Measurements from ENCODE around the gene ADAM12.

ADAM12 gene

GRCh38 chr10:126124668-126125349 is 263.5 kb downstream of the ADAM12 start:
- Histone ChIP-seq H3K4me2 (ENCODE audit: low read length) (no peak overlapping the region), H3F3A (ENCODE audit: control insufficient read depth, insufficient read depth) (no peaks in the 10 kb centered on the region)

GRCh38 chr10:126124046-126124445 is 264.2 kb downstream of the ADAM12 start:
- no peaks in the 10 kb centered on the region for H3K36me3 ChIP-seq (ENCODE audit: control insufficient read depth, low read length)
- no peaks in the 10 kb centered on the region for H3K27me3 ChIP-seq (ENCODE audit: control insufficient read depth, low read length)
- H3K79me2 ChIP-seq (ENCODE audit: control insufficient read depth, low read length), result no peaks in the 10 kb centered on the region
- no peak for TF ChIP-seq EZH2phosphoT487 (IDR thresholded peaks at IDR 0.05; ENCODE audit: borderline replicate concordance, low read length)
- no peak for TF ChIP-seq CTCF (IDR thresholded peaks at IDR 0.05; ENCODE audit: low read depth, low read length, poor library complexity, severe bottlenecking)
- H3F3A ChIP-seq (ENCODE audit: control insufficient read depth, insufficient read depth), result no peaks in the 10 kb centered on the region
- no peaks in the 10 kb centered on the region for H4K20me1 ChIP-seq (ENCODE audit: control insufficient read depth, insufficient read depth, low read depth, low read length)
- no peak overlapping the region for H3K27ac ChIP-seq (ENCODE audit: low read depth, low read length)
- H3K4me2 ChIP-seq (ENCODE audit: low read length), result no peak overlapping the region
- no peaks in the 10 kb centered on the region for H3K9me3 ChIP-seq (ENCODE audit: control insufficient read depth, insufficient read depth, low read length)
- H3K4me1 ChIP-seq (ENCODE audit: control insufficient read depth, low read length), result no peaks in the 10 kb centered on the region
- no peaks in the 10 kb centered on the region for H3K9me2 ChIP-seq (replicated peaks; ENCODE audit: control insufficient read depth, low read length)
- H3K4me3 ChIP-seq (ENCODE audit: low read length), result no peak overlapping the region

More at GRCh38 chr10:126124668-126125349, 263.5 kb downstream of the ADAM12 start:
- Histone ChIP-seq H3K9me3 (ENCODE audit: control insufficient read depth, insufficient read depth, low read length) (no peaks in the 10 kb centered on the region), H3K27ac (ENCODE audit: low read depth, low read length) (no peak overlapping the region), H3K36me3 (ENCODE audit: control insufficient read depth, low read length) (no peaks in the 10 kb centered on the region), H3K79me2 (ENCODE audit: control insufficient read depth, low read length) (no peaks in the 10 kb centered on the region), H4K20me1 (ENCODE audit: control insufficient read depth, insufficient read depth, low read depth, low read length) (no peaks in the 10 kb centered on the region), H3K27me3 (ENCODE audit: control insufficient read depth, low read length) (no peaks in the 10 kb centered on the region), H3K4me1 (ENCODE audit: control insufficient read depth, low read length) (no peaks in the 10 kb centered on the region), H3K9me2 (replicated peaks; ENCODE audit: control insufficient read depth, low read length) (no peaks in the 10 kb centered on the region), H3K4me3 (ENCODE audit: low read length) (no peak overlapping the region)
- TF ChIP-seq EZH2phosphoT487 (IDR thresholded peaks at IDR 0.05; ENCODE audit: borderline replicate concordance, low read length), result no peak

- Histone ChIP-seq H3K4me2 (ENCODE audit: low read length) (no peak overlapping the region), H3K4me1 (ENCODE audit: control insufficient read depth, low read length) (no peaks in the 10 kb centered on the region), H3K9me2 (replicated peaks; ENCODE audit: control insufficient read depth, low read length) (no peaks in the 10 kb centered on the region), H3K79me2 (ENCODE audit: control insufficient read depth, low read length) (no peaks in the 10 kb centered on the region), H3K9me3 (ENCODE audit: control insufficient read depth, insufficient read depth, low read length) (no peaks in the 10 kb centered on the region), H3K27ac (ENCODE audit: low read depth, low read length) (no peak overlapping the region), H3K4me3 (ENCODE audit: low read length) (no peak overlapping the region), H4K20me1 (ENCODE audit: control insufficient read depth, insufficient read depth, low read depth, low read length) (no peaks in the 10 kb centered on the region), H3K27me3 (ENCODE audit: control insufficient read depth, low read length) (no peaks in the 10 kb centered on the region), H3K36me3 (ENCODE audit: control insufficient read depth, low read length) (no peaks in the 10 kb centered on the region), H3F3A (ENCODE audit: control insufficient read depth, insufficient read depth) (no peaks in the 10 kb centered on the region)
- TF ChIP-seq CTCF (IDR thresholded peaks at IDR 0.05; ENCODE audit: low read depth, low read length, poor library complexity, severe bottlenecking) (no peak), EZH2phosphoT487 (IDR thresholded peaks at IDR 0.05; ENCODE audit: borderline replicate concordance, low read length) (no peak)
Measured at GRCh38 chr10:126123466-126123865, 264.8 kb downstream of the ADAM12 start.

GRCh38 chr10:126122881-126123280 is 265.4 kb downstream of the ADAM12 start:
- no peak for TF ChIP-seq EZH2phosphoT487 (IDR thresholded peaks at IDR 0.05; ENCODE audit: borderline replicate concordance, low read length)
- TF ChIP-seq CTCF (IDR thresholded peaks at IDR 0.05; ENCODE audit: low read depth, low read length, poor library complexity, severe bottlenecking), result no peak
- no peaks in the 10 kb centered on the region for H3K4me1 ChIP-seq (ENCODE audit: control insufficient read depth, low read length)
- no peaks in the 10 kb centered on the region for H3K9me3 ChIP-seq (ENCODE audit: control insufficient read depth, insufficient read depth, low read length)
- H3K36me3 ChIP-seq (ENCODE audit: control insufficient read depth, low read length), result no peaks in the 10 kb centered on the region
- no peaks in the 10 kb centered on the region for H3K9me2 ChIP-seq (replicated peaks; ENCODE audit: control insufficient read depth, low read length)
- no peak overlapping the region for H3K4me3 ChIP-seq (ENCODE audit: low read length)
- H3K79me2 ChIP-seq (ENCODE audit: control insufficient read depth, low read length), result no peaks in the 10 kb centered on the region
- no peak overlapping the region for H3K4me2 ChIP-seq (ENCODE audit: low read length)
- H3F3A ChIP-seq (ENCODE audit: control insufficient read depth, insufficient read depth), result no peaks in the 10 kb centered on the region
- H4K20me1 ChIP-seq (ENCODE audit: control insufficient read depth, insufficient read depth, low read depth, low read length), result no peaks in the 10 kb centered on the region
- H3K27ac ChIP-seq (ENCODE audit: low read depth, low read length), result no peak overlapping the region
- no peaks in the 10 kb centered on the region for H3K27me3 ChIP-seq (ENCODE audit: control insufficient read depth, low read length)

Measured in DOHH2 (cell line).